Astrocyte (in vitro differentiated cells and primary cell): ENCODE measurements around the gene SNCB. TPM values are rescaled to one million over a fixed set of nuclear protein-coding genes. Genes with fewer than 3 reads are reported as not detected.

Experiments used
- DNase-seq: peaks from one replicate; pipeline ENCODE4 v3.0.0-alpha.2; 2010; ENCODE audit warnings: low read depth
- FAIRE-seq: peaks from 2 replicates; lab custom pipeline; 2011; peaks lifted over from hg19 to GRCh38; lab: Jason Lieb, UNC
- H2AFZ ChIP-seq: 2 replicates; pipeline ENCODE4 v1.6.0; 2012; ENCODE audit warnings: low read depth, low read length, inconsistent platforms
- H3K27ac ChIP-seq: 2 replicates; pipeline ENCODE4 v1.5.1; 2011; ENCODE audit warnings: low read depth, low read length, inconsistent platforms
- H3K27me3 ChIP-seq: 2 replicates; pipeline ENCODE4 v1.6.0; 2011; ENCODE audit warnings: low read length, inconsistent platforms; ENCODE audit not compliant: insufficient read depth
- H3K36me3 ChIP-seq: 2 replicates; pipeline ENCODE4 v1.5.1; 2011; ENCODE audit warnings: low read length, inconsistent platforms; ENCODE audit not compliant: insufficient read depth
- H3K4me1 ChIP-seq: 2 replicates; pipeline ENCODE4 v1.5.1; 2011; ENCODE audit warnings: low read length, inconsistent platforms; ENCODE audit not compliant: insufficient read depth
- H3K4me2 ChIP-seq: 2 replicates; pipeline ENCODE4 v1.6.0; 2012; ENCODE audit warnings: low read length, inconsistent platforms
- H3K4me3 ChIP-seq: 2 replicates; pipeline ENCODE4 v1.5.1; 2011; ENCODE audit warnings: low read depth, mild to moderate bottlenecking, low read length, inconsistent platforms; ENCODE audit not compliant: insufficient read depth
- H3K79me2 ChIP-seq: 2 replicates; pipeline ENCODE4 v1.6.0; 2012; ENCODE audit warnings: mild to moderate bottlenecking, low read length, inconsistent platforms; ENCODE audit not compliant: insufficient read depth
- H3K9ac ChIP-seq: 2 replicates; pipeline ENCODE4 v1.6.0; 2012; ENCODE audit warnings: mild to moderate bottlenecking, low read length, inconsistent platforms
- H3K9me3 ChIP-seq: 2 replicates; pipeline ENCODE4 v1.5.1; 2012; ENCODE audit warnings: low read depth, mild to moderate bottlenecking, low read length, inconsistent platforms; ENCODE audit not compliant: insufficient read depth
- H4K20me1 ChIP-seq: 2 replicates; pipeline ENCODE4 v1.6.0; 2012; ENCODE audit warnings: low read length, inconsistent platforms; ENCODE audit not compliant: insufficient read depth
- H3K27ac Mint-ChIP-seq: one replicate; pipeline ENCODE4 v1.8.0; 2021; ENCODE audit warnings: mild to moderate bottlenecking, mixed read lengths; ENCODE audit not compliant: unreplicated experiment
- H3K27me3 Mint-ChIP-seq: one replicate; pipeline ENCODE4 v1.8.0; 2021; ENCODE audit warnings: low read depth, mixed read lengths; ENCODE audit not compliant: unreplicated experiment
- H3K36me3 Mint-ChIP-seq: one replicate; pipeline ENCODE4 v1.8.0; 2021; ENCODE audit warnings: low read depth, mixed read lengths; ENCODE audit not compliant: unreplicated experiment
- H3K4me1 Mint-ChIP-seq: one replicate; pipeline ENCODE4 v1.8.0; 2021; ENCODE audit warnings: low read depth, mixed read lengths; ENCODE audit not compliant: unreplicated experiment
- H3K4me3 Mint-ChIP-seq: one replicate; pipeline ENCODE4 v1.8.0; 2021; ENCODE audit warnings: mild to moderate bottlenecking, moderate library complexity, mixed read lengths; ENCODE audit not compliant: unreplicated experiment
- H3K9me3 Mint-ChIP-seq: one replicate; pipeline ENCODE4 v1.8.0; 2021; ENCODE audit warnings: mild to moderate bottlenecking, mixed read lengths; ENCODE audit not compliant: unreplicated experiment
- CTCF ChIP-seq: IDR thresholded peaks from 2 replicates; pipeline ENCODE4 v1.5.1; 2011; ENCODE audit warnings: low read depth, mild to moderate bottlenecking, inconsistent platforms, low read length, moderate library complexity; ENCODE audit not compliant: insufficient read depth
- EZH2 ChIP-seq: IDR thresholded peaks from 2 replicates; pipeline ENCODE4 v1.6.1; 2012; ENCODE audit warnings: mild to moderate bottlenecking, low read length, inconsistent platforms; ENCODE audit not compliant: insufficient read depth
- total RNA-seq: library from RNA; stranded (reverse); gene quantifications from 2 replicates; pipeline ENCODE4 v1.2.1, GENCODE V29; 2021

Gene SNCB
- total RNA-seq, 1 donor from 2014 or later, result 3.4 TPM

- Histone ChIP-seq H3K36me3 (no peaks in the 10 kb centered on the region), H3K27ac (no peak overlapping the region), H3K9me3 (peaks cover 8% of the 10 kb centered on the region), H3K4me1 (no peaks in the 10 kb centered on the region), H3K4me2 (no peak overlapping the region), H3K4me3 (no peak overlapping the region), H4K20me1 (no peaks in the 10 kb centered on the region), H3K79me2 (no peaks in the 10 kb centered on the region), H3K27me3 (no peaks in the 10 kb centered on the region), H3K9ac (no peak overlapping the region), H2AFZ (no peak overlapping the region)
- DNase-seq (no peak), FAIRE-seq (no peak)
- no peaks in the 10 kb centered on the region for H3K36me3 Mint-ChIP-seq
- H3K9me3 Mint-ChIP-seq, result peaks cover 15% of the 10 kb centered on the region
- no peak overlapping the region for H3K27ac Mint-ChIP-seq
- no peak overlapping the region for H3K4me3 Mint-ChIP-seq
- TF ChIP-seq CTCF (no peak), EZH2 (no peak)
- H3K4me1 Mint-ChIP-seq, result no peaks in the 10 kb centered on the region
- peaks cover 29% of the 10 kb centered on the region for H3K27me3 Mint-ChIP-seq
Measured at GRCh38 chr5:176587398-176587797, 42.9 kb downstream of the SNCB start.

GRCh38 chr5:176583076-176583475 lies 47.3 kb downstream of the SNCB start:
- Mint-ChIP-seq H3K36me3 (no peaks in the 10 kb centered on the region), H3K27me3 (peaks cover 22% of the 10 kb centered on the region), H3K4me3 (no peak overlapping the region), H3K4me1 (no peaks in the 10 kb centered on the region), H3K27ac (no peak overlapping the region), H3K9me3 (peaks cover 8% of the 10 kb centered on the region)
- Histone ChIP-seq H2AFZ (no peak overlapping the region), H3K4me2 (no peak overlapping the region), H3K27ac (no peak overlapping the region), H3K9ac (no peak overlapping the region), H3K4me1 (no peaks in the 10 kb centered on the region), H3K36me3 (no peaks in the 10 kb centered on the region), H3K79me2 (no peaks in the 10 kb centered on the region), H3K27me3 (no peaks in the 10 kb centered on the region), H3K4me3 (no peak overlapping the region), H3K9me3 (peaks cover 5% of the 10 kb centered on the region), H4K20me1 (no peaks in the 10 kb centered on the region)
- TF ChIP-seq CTCF (no peak), EZH2 (no peak)
- no peak for FAIRE-seq
- DNase-seq, result no peak

- no peaks in the 10 kb centered on the region for H3K36me3 Mint-ChIP-seq
- H3K27me3 Mint-ChIP-seq, result peaks cover 21% of the 10 kb centered on the region
- H3K27me3 ChIP-seq, result no peaks in the 10 kb centered on the region
- no peak overlapping the region for H3K4me3 Mint-ChIP-seq
- H3K9me3 ChIP-seq, result peaks cover 5% of the 10 kb centered on the region
- TF ChIP-seq CTCF (no peak), EZH2 (no peak)
- H3K4me1 ChIP-seq, result no peaks in the 10 kb centered on the region
- no peak overlapping the region for H3K4me3 ChIP-seq
- no peak for DNase-seq
- H3K27ac Mint-ChIP-seq, result no peak overlapping the region
- H3K27ac ChIP-seq, result no peak overlapping the region
- H2AFZ ChIP-seq, result no peak overlapping the region
- no peak overlapping the region for H3K4me2 ChIP-seq
- peaks cover 5% of the 10 kb centered on the region for H3K9me3 Mint-ChIP-seq
- no peaks in the 10 kb centered on the region for H4K20me1 ChIP-seq
- H3K79me2 ChIP-seq, result no peaks in the 10 kb centered on the region
- H3K36me3 ChIP-seq, result no peaks in the 10 kb centered on the region
- no peak for FAIRE-seq
- H3K4me1 Mint-ChIP-seq, result no peaks in the 10 kb centered on the region
- no peak overlapping the region for H3K9ac ChIP-seq
Measured at GRCh38 chr5:176581361-176581760, 49.0 kb downstream of the SNCB start.
